NCI-H345 treated with DMSO at 0.1 percent for 48 hours (cell line): ENCODE measurements around the gene ST7.

Source experiments
- DNase-seq: peaks from one replicate; lab custom pipeline; 2025; ENCODE audit not compliant: unreplicated experiment; lab: John Stamatoyannopoulos, UW

Gene ST7

DNA sequence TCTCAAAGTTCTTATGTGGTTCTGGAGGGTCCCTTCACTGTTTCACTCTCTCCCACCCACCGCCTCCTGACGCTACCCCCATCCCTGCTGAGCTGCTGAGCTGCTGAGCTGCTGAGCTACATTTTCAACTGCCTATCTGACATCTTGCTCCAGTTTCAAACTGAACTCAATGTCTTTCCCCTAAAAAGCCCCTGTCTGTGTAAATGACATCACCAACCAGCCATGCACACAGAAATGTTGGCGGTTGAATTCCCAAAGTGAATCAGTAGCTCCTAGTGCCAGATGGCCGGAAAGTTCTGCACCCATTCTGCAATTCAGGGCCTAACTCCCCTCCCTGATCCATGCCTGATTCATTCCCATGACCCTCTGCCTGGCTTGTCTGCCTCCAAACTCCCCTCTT lies 298.4 kb downstream of the ST7 start:
- no peak for DNase-seq

DNA sequence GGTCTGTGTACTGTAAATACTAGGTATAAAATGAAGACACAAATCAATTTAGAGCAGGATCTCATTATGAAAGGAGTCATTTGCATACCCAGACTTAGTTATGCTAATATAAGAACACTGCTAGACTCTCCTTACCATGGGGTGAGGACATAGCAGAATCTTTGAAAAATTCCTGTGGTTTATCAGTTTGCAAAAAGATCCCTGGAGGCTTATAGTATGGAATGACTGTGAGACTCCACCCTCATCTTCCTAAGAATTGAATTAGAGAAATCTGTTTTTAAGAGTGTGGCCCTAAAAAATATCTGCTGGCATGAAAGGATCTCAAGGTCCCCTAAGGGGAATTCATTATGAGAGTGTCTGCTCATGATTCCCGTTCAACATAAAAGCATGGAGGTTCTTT lies 306.3 kb downstream of the ST7 start:
- DNase-seq, result no peak

GRCh38 chr7:117262546-117262945 lies 309.2 kb downstream of the ST7 start:
- no peak for DNase-seq

GRCh38 chr7:117264716-117265115 lies 311.4 kb downstream of the ST7 start:
- DNase-seq, result no peak

GRCh38 chr7:117269417-117269816 lies 316.1 kb downstream of the ST7 start:
- DNase-seq, result no peak

GRCh38 chr7:117269886-117270285 lies 316.6 kb downstream of the ST7 start:
- DNase-seq, result no peak

DNA sequence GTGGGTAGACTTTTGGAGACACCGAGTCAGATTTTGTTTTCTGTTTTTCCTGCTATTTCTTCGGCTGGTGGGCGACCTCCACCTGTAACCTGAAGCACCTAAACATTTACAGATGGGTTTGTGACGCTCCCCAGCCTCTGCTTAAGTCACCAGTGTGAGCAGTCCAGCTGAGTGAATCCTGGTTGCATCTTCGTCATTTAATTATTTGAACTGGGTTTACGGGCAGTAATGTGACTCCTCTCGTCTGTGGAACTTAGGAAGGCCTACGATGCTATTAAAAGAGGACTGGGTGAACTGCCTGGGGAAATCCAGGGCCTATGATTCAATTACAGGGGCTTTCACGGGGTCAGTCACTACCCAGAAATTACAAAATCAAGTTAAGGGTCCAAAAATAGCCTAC lies 317.1 kb downstream of the ST7 start:
- DNase-seq, result no peak

GRCh38 chr7:117271566-117271965 lies 318.3 kb downstream of the ST7 start:
- DNase-seq, result no peak

DNA sequence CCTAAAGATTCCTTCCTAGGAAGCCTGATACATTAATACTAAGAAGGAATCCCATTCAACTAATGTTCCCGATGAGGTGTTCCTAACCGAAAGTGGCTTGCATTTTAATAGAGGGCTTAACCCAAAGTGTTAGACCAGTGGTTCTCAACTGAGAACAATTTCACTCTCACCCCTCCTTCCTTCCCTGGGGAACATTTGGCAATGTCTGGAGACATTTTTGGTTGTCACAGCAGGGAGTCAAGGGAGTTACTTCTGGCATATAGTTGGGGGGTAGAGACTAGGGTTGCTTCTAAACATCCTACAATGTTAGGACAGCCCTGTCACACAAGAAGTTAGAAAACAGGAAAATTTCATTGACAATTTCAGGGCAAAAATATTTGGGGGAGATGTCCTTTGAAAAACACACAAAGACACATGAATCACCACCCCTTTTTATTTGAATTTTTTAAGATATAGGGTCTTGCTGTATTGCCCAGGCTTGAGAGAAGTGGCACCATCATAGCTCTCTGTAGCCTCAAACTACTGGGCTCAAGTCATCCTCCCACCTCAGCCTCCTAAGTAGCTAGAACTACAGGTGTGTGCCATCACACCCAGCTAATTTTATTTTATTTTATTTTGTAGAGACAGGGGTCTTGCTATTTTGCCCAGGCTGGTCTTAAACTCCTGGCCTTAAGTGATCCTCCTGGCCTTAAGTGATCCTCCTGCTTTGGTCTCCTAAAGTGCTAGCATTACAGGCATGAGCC lies 318.9 kb downstream of the ST7 start:
- no peak for DNase-seq

- no peak for DNase-seq
Measured at GRCh38 chr7:117273325-117273724, 320.0 kb downstream of the ST7 start.

- peak; percentile 99 for DNase-seq
Measured at GRCh38 chr7:117273814-117274225, 320.5 kb downstream of the ST7 start.

DNA sequence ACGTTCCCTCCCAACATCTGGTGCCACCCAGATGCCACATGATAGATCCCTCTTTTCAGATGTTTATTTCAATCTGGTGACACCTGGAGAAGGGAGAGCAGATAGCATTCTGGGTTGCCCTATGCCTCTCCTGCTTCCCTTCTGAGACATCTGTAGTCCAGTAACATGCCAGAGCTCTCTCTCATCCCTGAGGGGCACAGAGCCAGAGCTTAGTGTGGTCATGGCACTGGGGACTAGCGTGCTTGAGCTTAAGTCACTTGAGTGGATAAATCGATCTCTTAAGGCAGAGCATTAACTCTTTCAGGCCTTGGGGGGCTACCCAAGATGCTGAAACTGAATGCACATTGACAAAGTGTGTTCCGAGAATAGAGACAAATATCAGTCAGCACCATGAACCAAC lies 321.6 kb downstream of the ST7 start:
- DNase-seq, result no peak

DNA sequence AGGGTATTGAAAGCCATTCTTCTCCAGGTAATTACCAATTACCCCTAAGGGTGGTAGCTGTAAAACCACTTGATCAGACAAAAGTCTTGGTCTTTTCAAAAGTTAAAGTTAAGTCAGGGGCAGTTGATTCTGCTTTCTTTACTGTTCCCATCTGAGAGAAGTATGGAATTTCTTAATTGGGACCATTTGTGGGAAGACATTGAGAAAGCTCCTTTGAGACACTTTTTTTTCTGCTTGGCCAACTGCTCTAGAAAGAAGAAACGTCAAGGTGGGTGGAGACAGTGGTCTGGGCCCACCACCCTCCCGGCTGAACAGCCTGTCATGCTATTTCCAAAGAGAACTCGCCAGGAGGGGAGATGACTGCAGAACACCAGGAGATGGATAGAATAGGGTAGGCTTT lies 324.3 kb downstream of the ST7 start:
- no peak for DNase-seq

GRCh38 chr7:117278040-117278439 lies 324.7 kb downstream of the ST7 start:
- DNase-seq, result no peak

DNA sequence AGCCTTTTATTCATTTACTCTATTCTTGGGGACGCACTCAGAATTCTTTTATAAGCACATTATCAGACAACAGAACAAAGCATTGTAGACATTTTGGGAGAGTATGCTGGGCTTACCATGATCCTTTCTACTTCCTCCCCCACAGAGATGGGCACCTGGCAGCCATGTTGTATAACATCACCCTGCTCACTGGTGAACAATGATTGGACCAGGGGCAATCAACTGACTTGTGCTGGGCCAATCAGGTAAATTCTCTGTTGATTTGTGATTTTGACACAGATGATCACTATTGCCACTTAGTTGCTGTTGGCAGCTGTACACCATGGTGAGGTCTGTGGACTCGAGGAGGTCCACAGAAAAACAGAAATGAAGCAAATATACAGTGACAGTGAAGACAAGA lies 325.9 kb downstream of the ST7 start:
- DNase-seq, result no peak
